ENCODE results near the gene TMEM135.

- TF ChIP-seq POLR2AphosphoS5 (IDR thresholded peaks at IDR 0.05; ENCODE audit: low read depth, low read length), result no peak
- TF ChIP-seq, protein P1, sequence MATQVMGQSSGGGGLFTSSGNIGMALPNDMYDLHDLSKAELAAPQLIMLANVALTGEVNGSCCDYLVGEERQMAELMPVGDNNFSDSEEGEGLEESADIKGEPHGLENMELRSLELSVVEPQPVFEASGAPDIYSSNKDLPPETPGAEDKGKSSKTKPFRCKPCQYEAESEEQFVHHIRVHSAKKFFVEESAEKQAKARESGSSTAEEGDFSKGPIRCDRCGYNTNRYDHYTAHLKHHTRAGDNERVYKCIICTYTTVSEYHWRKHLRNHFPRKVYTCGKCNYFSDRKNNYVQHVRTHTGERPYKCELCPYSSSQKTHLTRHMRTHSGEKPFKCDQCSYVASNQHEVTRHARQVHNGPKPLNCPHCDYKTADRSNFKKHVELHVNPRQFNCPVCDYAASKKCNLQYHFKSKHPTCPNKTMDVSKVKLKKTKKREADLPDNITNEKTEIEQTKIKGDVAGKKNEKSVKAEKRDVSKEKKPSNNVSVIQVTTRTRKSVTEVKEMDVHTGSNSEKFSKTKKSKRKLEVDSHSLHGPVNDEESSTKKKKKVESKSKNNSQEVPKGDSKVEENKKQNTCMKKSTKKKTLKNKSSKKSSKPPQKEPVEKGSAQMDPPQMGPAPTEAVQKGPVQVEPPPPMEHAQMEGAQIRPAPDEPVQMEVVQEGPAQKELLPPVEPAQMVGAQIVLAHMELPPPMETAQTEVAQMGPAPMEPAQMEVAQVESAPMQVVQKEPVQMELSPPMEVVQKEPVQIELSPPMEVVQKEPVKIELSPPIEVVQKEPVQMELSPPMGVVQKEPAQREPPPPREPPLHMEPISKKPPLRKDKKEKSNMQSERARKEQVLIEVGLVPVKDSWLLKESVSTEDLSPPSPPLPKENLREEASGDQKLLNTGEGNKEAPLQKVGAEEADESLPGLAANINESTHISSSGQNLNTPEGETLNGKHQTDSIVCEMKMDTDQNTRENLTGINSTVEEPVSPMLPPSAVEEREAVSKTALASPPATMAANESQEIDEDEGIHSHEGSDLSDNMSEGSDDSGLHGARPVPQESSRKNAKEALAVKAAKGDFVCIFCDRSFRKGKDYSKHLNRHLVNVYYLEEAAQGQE (IDR thresholded peaks at IDR 0.05; ENCODE audit: insufficient read depth in 1 of 2, low read depth in 2 of 2, low read length in 2 of 2), result no peak
- no peak for TF ChIP-seq TAF1 (IDR thresholded peaks at IDR 0.05; ENCODE audit: borderline replicate concordance, insufficient read depth, low read length)
- TF ChIP-seq SIN3A (IDR thresholded peaks at IDR 0.05; ENCODE audit: borderline replicate concordance, insufficient read depth, low read length), result no peak
These were observed 143.0 kb downstream of the TMEM135 start for GRCh38 chr11:87180742-87181141.

Measured in PFSK-1 (cell line).